ENCODE data around the gene RIPK3.
"Not testable (repeated sequence)": the region's sequence is repeated elsewhere in the genome, so short reads cannot be mapped to it uniquely, and the experiment has no call there.

Gene RIPK3

GRCh38 chr14:24339284-24340151 is at the start of gene RIPK3:
Gene RIPK3 (minus strand): TSS chr14:24339991. CDS start chr14:24339826, 165 bp downstream.
- DNase-seq (ENCODE audit: low spot score), result peak; percentile 86

GRCh38 chr14:24389226-24389848 is 49.5 kb upstream of the RIPK3 start:
- DNase-seq (ENCODE audit: low spot score), result no peak

GRCh38 chr14:24388474-24389179 is 48.8 kb upstream of the RIPK3 start:
- DNase-seq (ENCODE audit: low spot score), result no peak

GRCh38 chr14:24387579-24387978 is 47.8 kb upstream of the RIPK3 start:
- DNase-seq (ENCODE audit: low spot score), result not testable (repeated sequence)

- no peak for DNase-seq (ENCODE audit: low spot score)
These were observed 47.2 kb upstream of the RIPK3 start for GRCh38 chr14:24387009-24387345.

- DNase-seq (ENCODE audit: low spot score), result no peak
These were observed 45.7 kb upstream of the RIPK3 start for GRCh38 chr14:24385524-24385923.

- DNase-seq (ENCODE audit: low spot score), result no peak
These were observed 44.4 kb upstream of the RIPK3 start for GRCh38 chr14:24384169-24384568.

- no peak for DNase-seq (ENCODE audit: low spot score)
These were observed 42.2 kb upstream of the RIPK3 start for GRCh38 chr14:24382064-24382371.

- DNase-seq (ENCODE audit: low spot score), result no peak
These were observed 41.7 kb upstream of the RIPK3 start for GRCh38 chr14:24381363-24382063.

GRCh38 chr14:24379907-24380730 is 40.3 kb upstream of the RIPK3 start:
- no peak for DNase-seq (ENCODE audit: low spot score)

GRCh38 chr14:24378981-24379906 is 39.5 kb upstream of the RIPK3 start:
- no peak for DNase-seq (ENCODE audit: low spot score)

- no peak for DNase-seq (ENCODE audit: low spot score)
These were observed 38.5 kb upstream of the RIPK3 start for GRCh38 chr14:24378327-24378726.

GRCh38 chr14:24377657-24378056 is 37.9 kb upstream of the RIPK3 start:
- no peak for DNase-seq (ENCODE audit: low spot score)

GRCh38 chr14:24377126-24377525 is 37.3 kb upstream of the RIPK3 start:
- DNase-seq (ENCODE audit: low spot score), result no peak

GRCh38 chr14:24376448-24377070 is 36.8 kb upstream of the RIPK3 start:
- DNase-seq (ENCODE audit: low spot score), result no peak

- no peak for DNase-seq (ENCODE audit: low spot score)
These were observed 33.1 kb upstream of the RIPK3 start for GRCh38 chr14:24372701-24373416.

GRCh38 chr14:24371605-24372004 is 31.8 kb upstream of the RIPK3 start:
- not testable (repeated sequence) for DNase-seq (ENCODE audit: low spot score)

- no peak for DNase-seq (ENCODE audit: low spot score)
These were observed 31.0 kb upstream of the RIPK3 start for GRCh38 chr14:24370748-24371147.

All from germinal center (tissue), 1 donor.